MM.1S (cell line): Measurements from ENCODE around the gene BRD1.

Source experiments
- CTCF ChIP-seq: fragments of 300-600 bp; sonication (generic); IDR thresholded peaks from 2 replicates; pipeline ENCODE4 v1.5.1; 2016; ENCODE audit warnings: antibody characterized with exemption, low read length, mixed read lengths
- EZH2 ChIP-seq: fragments of 300-600 bp; sonication (generic); optimal IDR thresholded peaks from 2 replicates; pipeline ENCODE3; 2017; ENCODE audit warnings: low read depth, mild to moderate bottlenecking, antibody characterized with exemption, low read length, mixed read lengths
- EZH2phosphoT487 ChIP-seq: fragments of 300-600 bp; sonication (generic); IDR thresholded peaks from 2 replicates; pipeline ENCODE4 v1.6.1; 2018; ENCODE audit warnings: antibody characterized with exemption, low read length

GRCh38 chr22:49783926-49784629 is 43.6 kb downstream of the BRD1 start:
- TF ChIP-seq CTCF, result no peak
- TF ChIP-seq EZH2, result no peak
- no peak for TF ChIP-seq EZH2phosphoT487
